ENCODE data around the gene OLFM1.

The OLFM1 gene

GRCh38 chr9:135100725-135101410 lies 13.4 kb downstream of the OLFM1 start:
- DNase-seq (ENCODE audit: extremely low read depth, low read depth) = no peak
- TF ChIP-seq CTCF (IDR thresholded peaks at IDR 0.05; ENCODE audit: low read depth, low read length) = no peak

GRCh38 chr9:135101486-135101885 lies 14.0 kb downstream of the OLFM1 start:
- DNase-seq (ENCODE audit: extremely low read depth, low read depth) = no peak
- no peak for TF ChIP-seq CTCF (IDR thresholded peaks at IDR 0.05; ENCODE audit: low read depth, low read length)

DNA sequence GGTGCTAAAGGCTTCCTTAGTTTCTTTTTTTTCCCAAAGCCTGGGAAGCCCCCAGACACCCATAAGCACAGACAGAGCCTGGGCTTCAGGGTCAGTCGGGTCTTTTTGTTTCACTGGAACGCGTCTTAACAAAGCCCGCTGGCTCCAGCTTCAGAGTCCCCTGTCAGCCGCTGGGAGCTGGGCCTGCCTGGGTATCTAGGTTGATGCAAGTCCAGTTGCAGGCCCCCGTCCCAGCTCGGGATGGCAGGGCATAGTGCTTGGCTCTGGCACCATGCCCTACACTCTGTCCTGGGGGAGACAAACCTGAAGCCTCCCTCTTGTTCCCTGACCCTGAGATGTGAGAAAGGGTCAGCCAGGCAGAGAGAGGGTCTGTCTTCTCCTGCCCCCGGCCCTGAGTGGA lies 14.5 kb downstream of the OLFM1 start:
- no peak for TF ChIP-seq CTCF (IDR thresholded peaks at IDR 0.05; ENCODE audit: low read depth, low read length)

DNA sequence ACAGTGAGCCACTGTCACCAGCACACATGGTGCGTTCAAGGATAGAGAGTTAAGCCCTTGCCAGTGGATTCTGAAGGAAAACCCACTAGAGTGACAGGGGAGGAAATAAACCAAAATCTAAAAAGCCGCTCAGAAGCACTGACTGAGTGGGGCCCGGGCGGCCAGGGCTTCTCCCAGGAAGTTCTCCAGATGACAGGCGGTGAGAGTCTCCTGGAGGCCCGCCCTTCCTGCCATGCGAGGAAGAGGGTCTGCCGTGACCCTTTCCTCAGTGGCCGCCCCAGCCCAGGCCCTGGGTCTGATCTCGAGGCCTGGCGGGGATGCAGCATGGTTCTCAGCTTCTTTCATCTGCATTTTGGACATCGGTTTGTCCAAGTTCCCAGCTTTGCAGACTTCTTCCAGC lies 14.9 kb downstream of the OLFM1 start:
- no peak for DNase-seq (ENCODE audit: extremely low read depth, low read depth)
- no peak for TF ChIP-seq CTCF (IDR thresholded peaks at IDR 0.05; ENCODE audit: low read depth, low read length)

More for the DNA sequence above, 14.5 kb downstream of the OLFM1 start:
- DNase-seq (ENCODE audit: extremely low read depth, low read depth) = no peak

DNA sequence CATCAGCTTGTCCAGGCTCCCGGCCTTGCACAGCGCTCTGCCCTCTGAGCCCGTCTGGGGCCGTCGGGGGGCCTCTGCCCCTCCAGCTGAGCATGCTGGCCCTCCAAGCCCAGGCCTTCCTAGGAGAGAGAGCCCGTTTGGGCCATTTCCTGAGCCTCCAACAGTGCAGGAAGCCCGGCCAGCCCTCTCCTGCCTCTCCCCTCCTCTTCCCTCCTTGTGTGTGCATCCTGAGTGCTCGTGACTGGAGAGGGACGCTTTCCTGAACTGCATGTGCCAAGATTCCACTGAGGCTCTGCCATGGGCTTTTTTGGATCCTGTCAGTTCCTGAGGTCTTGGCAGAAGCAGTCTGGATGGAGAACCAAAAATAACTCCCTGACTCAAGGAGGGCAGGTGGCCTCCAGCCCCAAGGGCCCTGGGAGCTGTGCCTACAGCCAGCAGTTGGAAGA lies 15.6 kb downstream of the OLFM1 start:
- no peak for TF ChIP-seq CTCF (IDR thresholded peaks at IDR 0.05; ENCODE audit: low read depth, low read length)
- DNase-seq (ENCODE audit: extremely low read depth, low read depth) = no peak

GRCh38 chr9:135103931-135104639 lies 16.6 kb downstream of the OLFM1 start:
- DNase-seq (ENCODE audit: extremely low read depth, low read depth) = no peak
- TF ChIP-seq CTCF (IDR thresholded peaks at IDR 0.05; ENCODE audit: low read depth, low read length) = no peak

GRCh38 chr9:135104761-135105160 lies 17.3 kb downstream of the OLFM1 start:
- DNase-seq (ENCODE audit: extremely low read depth, low read depth) = no peak
- no peak for TF ChIP-seq CTCF (IDR thresholded peaks at IDR 0.05; ENCODE audit: low read depth, low read length)
